Activated naive CD8-positive, alpha-beta T cell (primary cell): ENCODE results near the gene PTPN4.

ENCODE experiments used
- H3K27ac Mint-ChIP-seq: one replicate; pipeline ENCODE4 v1.8.0; 2021; ENCODE audit warnings: mixed read lengths
- H3K27me3 Mint-ChIP-seq: one replicate; pipeline ENCODE4 v1.8.0; 2021; ENCODE audit warnings: mixed read lengths
- H3K36me3 Mint-ChIP-seq: one replicate; pipeline ENCODE4 v1.8.0; 2021; ENCODE audit warnings: mixed read lengths
- H3K4me1 Mint-ChIP-seq: one replicate; pipeline ENCODE4 v1.8.0; 2021; ENCODE audit warnings: low read depth, mixed read lengths
- H3K4me3 Mint-ChIP-seq: one replicate; pipeline ENCODE4 v1.8.0; 2021; ENCODE audit warnings: mild to moderate bottlenecking, mixed read lengths
- H3K9me3 Mint-ChIP-seq: one replicate; pipeline ENCODE4 v1.8.0; 2021; ENCODE audit warnings: low read depth, mixed read lengths

The PTPN4 gene

DNA sequence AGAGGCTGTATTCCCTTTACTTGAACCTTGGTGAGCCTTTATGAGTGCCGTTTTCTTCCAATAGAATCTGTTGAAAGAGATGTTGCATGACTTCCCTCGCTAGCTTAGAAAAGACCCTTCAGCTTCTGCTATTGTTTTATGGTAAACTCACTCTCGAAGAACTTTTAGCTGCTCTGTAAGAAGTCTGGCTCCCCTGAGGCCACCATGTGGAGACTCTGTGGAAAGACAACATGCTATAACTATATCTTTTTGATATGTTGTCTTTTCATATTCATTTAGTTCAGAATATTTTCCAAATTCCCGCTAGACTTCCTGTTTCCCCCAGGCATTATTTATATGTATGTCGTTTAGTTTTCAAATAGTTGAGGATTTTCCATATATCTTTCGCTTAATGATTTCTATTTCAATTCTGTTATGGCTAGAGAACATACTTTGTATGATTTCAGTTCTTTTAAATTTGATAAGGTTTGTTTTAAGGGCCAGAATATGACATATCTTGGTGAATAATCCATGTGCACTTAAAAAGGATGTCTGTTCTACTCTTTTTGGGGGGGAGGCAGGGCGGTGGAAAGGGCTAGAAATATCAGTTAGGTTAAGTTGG, 64.1 kb downstream of the PTPN4 start:
- Mint-ChIP-seq H3K27ac (peak overlapping the region; percentile 61), H3K27me3 (no peaks in the 10 kb centered on the region), H3K4me1 (peaks cover 69% of the 10 kb centered on the region), H3K4me3 (no peak overlapping the region), H3K36me3 (peaks cover 2% of the 10 kb centered on the region), H3K9me3 (no peaks in the 10 kb centered on the region)

DNA sequence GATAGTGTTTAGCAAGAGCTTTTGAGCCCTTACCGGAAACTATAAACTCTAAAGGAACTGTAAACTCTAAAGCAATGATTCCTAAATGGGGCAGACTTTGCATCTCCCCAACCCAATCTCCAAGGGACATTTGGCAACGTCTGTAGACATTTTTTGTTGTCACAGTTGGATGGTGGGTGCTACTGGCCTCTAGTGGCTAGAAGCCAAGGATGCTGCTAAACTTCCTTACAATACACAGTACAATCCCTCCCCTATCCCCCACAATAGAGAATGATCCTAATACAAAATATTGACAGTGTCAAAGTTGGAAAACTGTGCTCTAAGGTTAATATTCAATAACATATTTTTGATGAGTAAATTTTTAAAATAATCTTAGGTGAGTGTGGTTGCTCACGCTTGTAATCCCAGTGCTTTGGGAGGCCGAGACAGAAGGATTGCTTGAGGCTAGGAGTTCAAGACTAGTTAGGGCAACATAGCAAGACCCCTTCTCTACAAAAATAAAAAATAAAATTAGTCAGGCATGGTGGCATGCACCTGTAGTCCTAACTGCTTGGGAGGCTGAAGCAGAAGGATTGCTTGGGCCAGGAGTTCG, 66.7 kb downstream of the PTPN4 start:
- Mint-ChIP-seq H3K27me3 (no peaks in the 10 kb centered on the region), H3K4me3 (no peak overlapping the region), H3K9me3 (peaks cover 6% of the 10 kb centered on the region), H3K27ac (no peak overlapping the region), H3K36me3 (peaks cover 14% of the 10 kb centered on the region), H3K4me1 (peaks cover 58% of the 10 kb centered on the region)

GRCh38 chr2:119827866-119828507, 68.3 kb downstream of the PTPN4 start:
- Mint-ChIP-seq H3K4me3 (no peak overlapping the region), H3K27me3 (no peaks in the 10 kb centered on the region), H3K27ac (peak overlapping the region; percentile 3), H3K9me3 (peaks cover 6% of the 10 kb centered on the region), H3K36me3 (peaks cover 19% of the 10 kb centered on the region), H3K4me1 (peaks cover 59% of the 10 kb centered on the region)

- Mint-ChIP-seq H3K27ac (no peak overlapping the region), H3K4me1 (peaks cover 63% of the 10 kb centered on the region), H3K9me3 (no peaks in the 10 kb centered on the region), H3K36me3 (peaks cover 8% of the 10 kb centered on the region), H3K4me3 (no peak overlapping the region), H3K27me3 (no peaks in the 10 kb centered on the region)
Observed at GRCh38 chr2:119836455-119837142, 76.9 kb downstream of the PTPN4 start.

DNA sequence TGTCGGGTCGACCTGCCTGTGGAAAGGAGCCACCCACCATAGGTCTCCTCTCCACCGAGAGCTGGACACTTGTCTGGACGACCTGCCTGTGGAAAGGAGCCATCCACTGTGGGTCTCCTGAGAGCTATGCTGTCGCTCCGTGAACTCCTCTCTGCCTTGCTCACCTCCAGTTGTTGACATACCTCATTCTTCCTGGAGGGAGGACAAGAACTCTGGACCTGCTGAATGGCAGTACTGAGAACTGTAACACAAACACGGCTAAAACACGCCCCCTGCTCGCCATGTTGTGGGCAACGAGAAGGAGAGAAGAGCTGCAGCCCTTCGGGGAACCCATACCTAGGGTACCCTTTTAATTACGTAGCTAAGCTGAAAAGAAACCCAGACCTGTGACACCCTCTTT, 77.6 kb downstream of the PTPN4 start:
- H3K9me3 Mint-ChIP-seq = no peaks in the 10 kb centered on the region
- no peaks in the 10 kb centered on the region for H3K27me3 Mint-ChIP-seq
- H3K4me1 Mint-ChIP-seq = peaks cover 64% of the 10 kb centered on the region
- H3K4me3 Mint-ChIP-seq = no peak overlapping the region
- H3K36me3 Mint-ChIP-seq = peaks cover 4% of the 10 kb centered on the region
- no peak overlapping the region for H3K27ac Mint-ChIP-seq

DNA sequence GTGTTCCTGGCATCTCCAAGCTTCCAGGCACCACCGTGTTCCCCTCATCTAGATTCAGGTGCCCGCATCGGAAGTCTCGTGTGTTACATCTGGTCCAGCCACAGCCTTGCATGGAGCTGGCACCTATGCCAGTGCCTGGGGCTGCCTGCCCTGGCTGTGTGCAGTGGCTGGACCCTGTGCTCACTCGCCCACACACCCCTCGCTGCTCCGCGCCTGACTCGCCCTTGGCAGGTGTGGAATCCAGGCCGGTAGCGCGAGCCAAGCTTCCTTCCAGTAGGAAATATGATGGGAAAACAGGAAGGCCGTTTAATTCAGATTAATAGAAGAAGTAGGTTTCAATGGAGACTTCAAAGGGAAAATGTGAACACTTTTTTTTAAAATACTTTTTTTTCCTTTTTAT, 78.0 kb downstream of the PTPN4 start:
- no peak overlapping the region for H3K27ac Mint-ChIP-seq
- H3K27me3 Mint-ChIP-seq = no peaks in the 10 kb centered on the region
- H3K4me1 Mint-ChIP-seq = peaks cover 65% of the 10 kb centered on the region
- H3K4me3 Mint-ChIP-seq = no peak overlapping the region
- peaks cover 4% of the 10 kb centered on the region for H3K36me3 Mint-ChIP-seq
- H3K9me3 Mint-ChIP-seq = no peaks in the 10 kb centered on the region

- Mint-ChIP-seq H3K27ac (peak overlapping the region; percentile 8), H3K36me3 (peaks cover 4% of the 10 kb centered on the region), H3K27me3 (no peaks in the 10 kb centered on the region), H3K4me1 (peaks cover 61% of the 10 kb centered on the region), H3K4me3 (peak overlapping the region; percentile 21), H3K9me3 (no peaks in the 10 kb centered on the region)
Observed at GRCh38 chr2:119838179-119838578, 78.5 kb downstream of the PTPN4 start.

DNA sequence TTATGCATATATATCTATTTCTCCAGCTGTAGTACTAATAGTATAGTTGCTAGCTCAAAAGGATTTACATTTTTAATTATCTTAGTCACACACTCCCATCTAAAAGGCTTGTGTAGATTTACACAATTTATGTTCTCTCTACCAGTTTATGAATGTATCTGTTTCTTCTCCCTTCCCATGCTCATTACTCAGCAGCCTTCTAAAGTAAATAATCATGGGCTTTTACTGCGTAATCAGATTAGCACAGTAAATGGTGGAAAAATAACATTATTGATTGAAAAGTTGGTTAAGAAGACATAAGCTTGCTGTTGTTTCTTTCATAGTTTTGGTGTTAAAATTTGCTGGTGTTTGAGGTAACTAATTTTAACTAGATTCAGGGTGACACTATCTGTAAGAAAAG, 81.8 kb downstream of the PTPN4 start:
- H3K4me3 Mint-ChIP-seq = no peak overlapping the region
- H3K4me1 Mint-ChIP-seq = peaks cover 47% of the 10 kb centered on the region
- H3K36me3 Mint-ChIP-seq = peaks cover 8% of the 10 kb centered on the region
- H3K9me3 Mint-ChIP-seq = no peaks in the 10 kb centered on the region
- peak overlapping the region; percentile 58 for H3K27ac Mint-ChIP-seq
- H3K27me3 Mint-ChIP-seq = no peaks in the 10 kb centered on the region

GRCh38 chr2:119846021-119846420, 86.3 kb downstream of the PTPN4 start:
- H3K36me3 Mint-ChIP-seq = peaks cover 27% of the 10 kb centered on the region
- no peak overlapping the region for H3K27ac Mint-ChIP-seq
- no peaks in the 10 kb centered on the region for H3K27me3 Mint-ChIP-seq
- peaks cover 42% of the 10 kb centered on the region for H3K4me1 Mint-ChIP-seq
- H3K4me3 Mint-ChIP-seq = no peak overlapping the region
- peaks cover 4% of the 10 kb centered on the region for H3K9me3 Mint-ChIP-seq

GRCh38 chr2:119849838-119850565, 90.3 kb downstream of the PTPN4 start:
- Mint-ChIP-seq H3K9me3 (peaks cover 18% of the 10 kb centered on the region), H3K4me3 (no peak overlapping the region), H3K27me3 (no peaks in the 10 kb centered on the region), H3K36me3 (peaks cover 46% of the 10 kb centered on the region), H3K27ac (no peak overlapping the region), H3K4me1 (peaks cover 35% of the 10 kb centered on the region)

DNA sequence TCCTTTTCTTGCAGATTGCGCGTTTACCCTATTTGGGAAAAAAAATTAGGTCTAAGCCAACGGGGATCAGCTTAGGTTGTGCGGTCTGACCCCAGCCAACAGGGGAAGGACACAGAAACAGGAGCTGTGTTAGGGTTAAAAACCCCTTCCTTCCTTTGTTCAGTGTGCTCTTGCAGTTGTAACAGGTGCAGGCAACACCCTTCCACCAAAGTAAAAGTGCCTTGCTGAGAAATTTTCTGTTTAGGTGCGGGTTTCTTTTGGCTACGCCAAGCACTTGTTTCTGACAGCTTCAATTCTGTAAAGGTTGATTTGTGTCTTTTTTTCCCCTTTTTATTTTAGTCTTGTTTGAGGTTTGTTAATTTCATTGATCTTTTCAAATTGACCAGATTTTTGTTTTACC, 92.5 kb downstream of the PTPN4 start:
- H3K4me3 Mint-ChIP-seq = no peak overlapping the region
- H3K36me3 Mint-ChIP-seq = peaks cover 43% of the 10 kb centered on the region
- no peaks in the 10 kb centered on the region for H3K27me3 Mint-ChIP-seq
- peaks cover 18% of the 10 kb centered on the region for H3K9me3 Mint-ChIP-seq
- peak overlapping the region; percentile 28 for H3K27ac Mint-ChIP-seq
- peaks cover 45% of the 10 kb centered on the region for H3K4me1 Mint-ChIP-seq

DNA sequence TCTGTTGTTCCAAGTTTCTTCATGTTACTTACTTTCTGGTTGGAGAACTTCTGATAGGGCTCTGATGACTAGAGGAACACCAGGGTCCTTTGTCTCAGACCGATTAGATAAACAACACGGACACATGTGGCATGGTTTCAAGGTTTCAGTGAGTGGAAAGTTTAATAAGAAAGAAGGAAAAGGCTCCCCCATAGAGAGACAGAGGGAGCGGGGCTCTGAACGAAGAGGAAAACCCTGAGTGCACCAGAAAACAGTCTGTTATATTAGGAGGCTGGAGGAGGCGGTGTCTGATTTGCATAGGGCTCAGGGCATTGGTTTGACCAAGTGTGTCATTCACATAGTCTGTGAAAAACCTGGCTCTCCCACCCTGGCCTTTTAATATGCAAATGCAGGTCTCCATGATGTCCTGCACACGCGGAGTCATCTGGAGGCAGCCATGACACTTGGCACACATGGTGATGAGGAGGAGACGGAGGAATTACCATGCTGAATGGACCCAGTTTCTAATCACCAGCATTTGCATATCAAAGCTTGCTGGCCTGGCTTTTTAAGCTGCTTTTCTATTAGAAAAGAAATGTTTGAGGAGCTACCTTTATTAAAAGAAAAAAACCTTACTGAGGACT, 94.2 kb downstream of the PTPN4 start:
- Mint-ChIP-seq H3K9me3 (peaks cover 18% of the 10 kb centered on the region), H3K27ac (peak overlapping the region; percentile 54), H3K4me1 (peaks cover 48% of the 10 kb centered on the region), H3K27me3 (no peaks in the 10 kb centered on the region), H3K36me3 (peaks cover 41% of the 10 kb centered on the region), H3K4me3 (no peak overlapping the region)

DNA sequence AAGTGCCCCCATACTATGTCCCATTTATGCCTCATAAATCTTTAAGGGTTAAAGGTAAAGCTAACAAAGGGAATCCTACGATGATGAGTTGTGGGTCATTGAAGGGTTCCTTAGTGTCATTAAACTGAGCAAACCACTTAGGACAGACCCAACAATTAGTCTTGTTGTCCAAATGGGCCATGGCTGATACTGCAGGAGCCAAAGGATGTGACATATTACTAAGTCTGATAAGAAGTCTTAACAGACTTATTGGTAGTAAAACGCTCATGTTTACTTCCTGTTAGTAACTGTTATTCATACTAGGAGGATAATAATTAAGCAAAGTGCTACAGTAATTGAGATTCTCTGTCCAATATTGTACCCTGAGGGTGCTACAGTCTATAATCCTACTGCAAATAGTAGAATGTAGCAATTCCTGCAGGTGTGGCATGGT, 96.8 kb downstream of the PTPN4 start:
- H3K27ac Mint-ChIP-seq = no peak overlapping the region
- peaks cover 14% of the 10 kb centered on the region for H3K9me3 Mint-ChIP-seq
- H3K27me3 Mint-ChIP-seq = no peaks in the 10 kb centered on the region
- peaks cover 54% of the 10 kb centered on the region for H3K4me1 Mint-ChIP-seq
- H3K36me3 Mint-ChIP-seq = peaks cover 24% of the 10 kb centered on the region
- no peak overlapping the region for H3K4me3 Mint-ChIP-seq

GRCh38 chr2:119857742-119858141, 98.0 kb downstream of the PTPN4 start:
- Mint-ChIP-seq H3K27ac (no peak overlapping the region), H3K27me3 (no peaks in the 10 kb centered on the region), H3K4me1 (peaks cover 62% of the 10 kb centered on the region), H3K4me3 (no peak overlapping the region), H3K36me3 (peaks cover 18% of the 10 kb centered on the region), H3K9me3 (peaks cover 10% of the 10 kb centered on the region)
